K562 (cell line): ENCODE results near the gene PAIP1. TPM values are rescaled to one million over a fixed set of nuclear protein-coding genes. Genes with fewer than 3 reads are reported as not detected.

Experiments used
- AFF1 ChIP-seq, 2 experiments: fragments of 450-650 bp; IDR thresholded peaks; 2 replicates each; pipeline ENCODE4 v1.6.1; 2018; ENCODE audit warnings: mild to moderate bottlenecking in 2 of 2, low read depth in 1 of 2; ENCODE audit not compliant: partially characterized antibody in 2 of 2
- CHD1 ChIP-seq: fragments of 200-600 bp; sonication (generic); IDR thresholded peaks from one replicate; pipeline ENCODE4 v1.6.1; 2012; ENCODE audit warnings: mild to moderate bottlenecking, moderate library complexity, low read length, inconsistent platforms
- HDAC2 ChIP-seq: fragments of 450-650 bp; IDR thresholded peaks from 2 replicates; pipeline ENCODE4 v1.6.1; 2016; ENCODE audit warnings: mild to moderate bottlenecking
- IRF2 ChIP-seq: sonication (generic); formaldehyde crosslinking; IDR thresholded peaks from 2 replicates; pipeline ENCODE4 v1.8.1; 2022; ENCODE audit warnings: mild to moderate bottlenecking, missing genetic modification reagents
- MNT ChIP-seq, 2 experiments: fragments of 450-650 bp; conservative IDR thresholded peaks; 2 replicates each; pipeline ENCODE4 v1.6.1; 2017; ENCODE audit warnings: mild to moderate bottlenecking in 2 of 2, moderate library complexity in 2 of 2
- NBN ChIP-seq: fragments of 450-650 bp; IDR thresholded peaks from 2 replicates; pipeline ENCODE4 v1.6.1; 2016; ENCODE audit warnings: low read depth, mild to moderate bottlenecking
- SETDB1 ChIP-seq: IDR thresholded peaks from one replicate; pipeline ENCODE4 v1.6.1; 2012; ENCODE audit warnings: low read length, control low read depth, inconsistent platforms
- SRF ChIP-seq, 2 experiments: fragments of 250-450, 450-650 bp in 1 of 2; sonication (Bioruptor Pico) in 1 of 2; sonication (generic) in 1 of 2; formaldehyde crosslinking; IDR thresholded peaks; 2 replicates each; pipeline versions ENCODE4 v1.5.0 to v1.5.1; 2020 to 2022; ENCODE audit warnings: mild to moderate bottlenecking in 1 of 2, missing genetic modification reagents in 1 of 2
- TBP ChIP-seq: optimal IDR thresholded peaks from 2 replicates; pipeline ENCODE3; 2011; ENCODE audit warnings: low read depth, low read length, improper control_type of control experiment
- polyA plus RNA-seq, 8 experiments: library from polyadenylated mRNA; depleted of rRNA in 4 of 8; stranded (reverse) in 5 of 8; unstranded in 3 of 8; fragments of >200 nt; fragmentation: Nextera tagmentation in 2 of 8; fragmentation: Illumina TruSeq in 1 of 8; extraction: Ambion mirVana in 2 of 8; extraction: Trizol in 1 of 8; gene quantifications; 2 replicates each; pipeline versions ENCODE4 v1.2.1 to v1.2.3, GENCODE V29; 2011 to 2014; ENCODE audit warnings: inconsistent platforms in 1 of 8, missing spikeins in 1 of 8
- total RNA-seq, 7 experiments: library from RNA; depleted of rRNA in 6 of 7; stranded (reverse); fragments of >200 nt in 6 of 7; fragmentation: Illumina TruSeq in 2 of 7; extraction: Trizol in 2 of 7; gene quantifications; 2 replicates each; pipeline versions ENCODE4 v1.2.1 to v1.2.3, GENCODE V29; 2011 to 2021; ENCODE audit warnings: low replicate concordance in 1 of 7
- TF ChIP-seq, protein P1 (sequence below), 2 experiments: fragments of 150-350 bp in 1 of 2; IDR thresholded peaks; 2 replicates each; pipeline ENCODE4 v1.6.1; 2012 to 2016; ENCODE audit warnings: low read depth in 2 of 2, low read length in 2 of 2, mild to moderate bottlenecking in 1 of 2, moderate library complexity in 1 of 2
- TF ChIP-seq, protein P2 (sequence below), 2 experiments: fragments of 450-650 bp; IDR thresholded peaks; 2 replicates each; pipeline ENCODE4 v1.6.1; 2016
- TF ChIP-seq, protein P3 (sequence below): fragments of 450-650 bp; IDR thresholded peaks from 2 replicates; pipeline ENCODE4 v1.6.1; 2014; ENCODE audit warnings: low read depth, mild to moderate bottlenecking, moderate library complexity, borderline replicate concordance

Gene PAIP1
- total and polyA plus RNA-seq, 9 of the 15 experiments (the other 6 are each of a cell fraction or from before 2014, with no cell fraction given): 51.7 to 181 (median 102) TPM

DNA sequence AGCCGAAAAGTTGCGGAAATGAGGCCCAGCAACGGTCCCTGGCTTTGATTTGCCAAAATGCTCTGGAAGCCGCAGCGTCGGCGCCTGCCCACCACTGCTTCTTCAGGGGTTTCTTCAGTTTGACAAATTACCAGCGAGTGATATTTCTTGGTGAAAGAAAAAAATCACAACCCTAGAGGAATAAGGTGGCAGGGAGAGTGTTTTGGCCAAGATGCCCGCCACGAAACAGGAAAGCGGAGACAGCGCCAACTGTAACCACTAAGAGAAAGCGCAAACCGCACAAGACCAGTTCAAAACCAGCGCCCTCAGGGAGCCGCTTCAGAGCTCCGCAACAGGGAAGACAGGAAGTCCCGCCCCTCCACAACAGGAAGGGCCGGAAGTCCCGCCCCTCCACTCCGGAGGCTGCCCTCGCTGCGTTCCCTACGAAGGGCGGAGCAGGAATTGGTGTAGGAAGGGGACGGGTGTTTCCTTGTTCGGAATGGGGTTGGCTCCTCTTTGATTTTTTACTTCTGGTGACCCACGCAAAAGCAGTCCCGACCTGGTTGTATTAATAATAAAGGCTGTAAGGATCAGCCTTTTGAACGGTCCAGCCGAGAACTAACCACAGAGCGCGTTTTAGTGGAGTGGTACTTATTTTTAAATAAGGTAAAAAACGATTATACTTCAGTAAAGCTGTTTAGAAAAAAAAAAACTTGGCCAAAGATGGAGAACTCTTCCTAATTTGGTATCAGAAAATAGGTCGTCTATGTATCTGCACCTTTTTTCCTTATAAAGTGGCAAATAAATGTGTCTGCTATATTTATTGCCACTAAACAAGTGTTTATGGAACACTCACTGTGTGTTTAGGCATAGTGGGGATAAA lies 41.8 kb downstream of the PAIP1 start, which contains the start of gene C5orf34 (continued):
- TF ChIP-seq, protein P1, sequence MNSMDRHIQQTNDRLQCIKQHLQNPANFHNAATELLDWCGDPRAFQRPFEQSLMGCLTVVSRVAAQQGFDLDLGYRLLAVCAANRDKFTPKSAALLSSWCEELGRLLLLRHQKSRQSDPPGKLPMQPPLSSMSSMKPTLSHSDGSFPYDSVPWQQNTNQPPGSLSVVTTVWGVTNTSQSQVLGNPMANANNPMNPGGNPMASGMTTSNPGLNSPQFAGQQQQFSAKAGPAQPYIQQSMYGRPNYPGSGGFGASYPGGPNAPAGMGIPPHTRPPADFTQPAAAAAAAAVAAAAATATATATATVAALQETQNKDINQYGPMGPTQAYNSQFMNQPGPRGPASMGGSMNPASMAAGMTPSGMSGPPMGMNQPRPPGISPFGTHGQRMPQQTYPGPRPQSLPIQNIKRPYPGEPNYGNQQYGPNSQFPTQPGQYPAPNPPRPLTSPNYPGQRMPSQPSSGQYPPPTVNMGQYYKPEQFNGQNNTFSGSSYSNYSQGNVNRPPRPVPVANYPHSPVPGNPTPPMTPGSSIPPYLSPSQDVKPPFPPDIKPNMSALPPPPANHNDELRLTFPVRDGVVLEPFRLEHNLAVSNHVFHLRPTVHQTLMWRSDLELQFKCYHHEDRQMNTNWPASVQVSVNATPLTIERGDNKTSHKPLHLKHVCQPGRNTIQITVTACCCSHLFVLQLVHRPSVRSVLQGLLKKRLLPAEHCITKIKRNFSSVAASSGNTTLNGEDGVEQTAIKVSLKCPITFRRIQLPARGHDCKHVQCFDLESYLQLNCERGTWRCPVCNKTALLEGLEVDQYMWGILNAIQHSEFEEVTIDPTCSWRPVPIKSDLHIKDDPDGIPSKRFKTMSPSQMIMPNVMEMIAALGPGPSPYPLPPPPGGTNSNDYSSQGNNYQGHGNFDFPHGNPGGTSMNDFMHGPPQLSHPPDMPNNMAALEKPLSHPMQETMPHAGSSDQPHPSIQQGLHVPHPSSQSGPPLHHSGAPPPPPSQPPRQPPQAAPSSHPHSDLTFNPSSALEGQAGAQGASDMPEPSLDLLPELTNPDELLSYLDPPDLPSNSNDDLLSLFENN (IDR thresholded peaks at IDR 0.05; ENCODE audit: low read depth in 2 of 2, low read length in 2 of 2): peak in 1 of 2 experiments; percentile 72; a peak in 1 of 4 replicates
- TF ChIP-seq, protein P2, sequence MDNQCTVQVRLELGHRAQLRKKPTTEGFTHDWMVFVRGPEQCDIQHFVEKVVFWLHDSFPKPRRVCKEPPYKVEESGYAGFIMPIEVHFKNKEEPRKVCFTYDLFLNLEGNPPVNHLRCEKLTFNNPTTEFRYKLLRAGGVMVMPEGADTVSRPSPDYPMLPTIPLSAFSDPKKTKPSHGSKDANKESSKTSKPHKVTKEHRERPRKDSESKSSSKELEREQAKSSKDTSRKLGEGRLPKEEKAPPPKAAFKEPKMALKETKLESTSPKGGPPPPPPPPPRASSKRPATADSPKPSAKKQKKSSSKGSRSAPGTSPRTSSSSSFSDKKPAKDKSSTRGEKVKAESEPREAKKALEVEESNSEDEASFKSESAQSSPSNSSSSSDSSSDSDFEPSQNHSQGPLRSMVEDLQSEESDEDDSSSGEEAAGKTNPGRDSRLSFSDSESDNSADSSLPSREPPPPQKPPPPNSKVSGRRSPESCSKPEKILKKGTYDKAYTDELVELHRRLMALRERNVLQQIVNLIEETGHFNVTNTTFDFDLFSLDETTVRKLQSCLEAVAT (IDR thresholded peaks at IDR 0.05): 0 out of 4 replicates have a peak, but pooled peaks of 1 of the 2 experiments have one; percentile 38
- no peak for TF ChIP-seq IRF2 (CRISPR knock-in tag)
- peak in 1 of 2 experiments; percentile 44 for TF ChIP-seq AFF1 (IDR thresholded peaks at IDR 0.05; ENCODE audit: low read depth in 1 of 2, partially characterized antibody in 2 of 2)
- TF ChIP-seq CHD1: peak; percentile 5
- TF ChIP-seq MNT (conservative IDR thresholded peaks at IDR 0.05): peak in 1 of 2 experiments; percentile 81
- TF ChIP-seq SETDB1: no peak
- TF ChIP-seq NBN: no peak; the same call in 1 of the 2 replicates
- peak; percentile 95 for TF ChIP-seq TBP
- TF ChIP-seq, protein P3, sequence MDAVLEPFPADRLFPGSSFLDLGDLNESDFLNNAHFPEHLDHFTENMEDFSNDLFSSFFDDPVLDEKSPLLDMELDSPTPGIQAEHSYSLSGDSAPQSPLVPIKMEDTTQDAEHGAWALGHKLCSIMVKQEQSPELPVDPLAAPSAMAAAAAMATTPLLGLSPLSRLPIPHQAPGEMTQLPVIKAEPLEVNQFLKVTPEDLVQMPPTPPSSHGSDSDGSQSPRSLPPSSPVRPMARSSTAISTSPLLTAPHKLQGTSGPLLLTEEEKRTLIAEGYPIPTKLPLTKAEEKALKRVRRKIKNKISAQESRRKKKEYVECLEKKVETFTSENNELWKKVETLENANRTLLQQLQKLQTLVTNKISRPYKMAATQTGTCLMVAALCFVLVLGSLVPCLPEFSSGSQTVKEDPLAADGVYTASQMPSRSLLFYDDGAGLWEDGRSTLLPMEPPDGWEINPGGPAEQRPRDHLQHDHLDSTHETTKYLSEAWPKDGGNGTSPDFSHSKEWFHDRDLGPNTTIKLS: peak; percentile 85; the same call in 1 of the 2 replicates
- peak; percentile 68; the same call in 1 of the 2 replicates for TF ChIP-seq HDAC2
- peak in 1 of 2 experiments; percentile 80; a peak in 2 of 4 replicates for TF ChIP-seq SRF (CRISPR knock-in tag; IDR thresholded peaks at IDR 0.05)
